A673 (cell line): ENCODE measurements around the gene TNFRSF11A. TPM values are rescaled to one million over a fixed set of nuclear protein-coding genes. Genes with fewer than 3 reads are reported as not detected.

Experiments
- BruUV-seq: library from RNA; stranded (reverse); fragments of 400-500 nt; replicated peaks from 2 replicates; lab custom pipeline; 2021; lab: Mats Ljungman, UMichigan
- CTCF ChIA-PET: fragments of 300-600 bp; sonication (Branson Sonifier 250); formaldehyde crosslinking; loops from one replicate; lab custom pipeline; 2022; ENCODE audit warnings: antibody characterized with exemption; lab: Charles Lee
- POLR2A ChIA-PET: fragments of 300-600 bp; sonication (Branson Sonifier 250); formaldehyde crosslinking; loops from one replicate; lab custom pipeline; 2022; ENCODE audit warnings: antibody characterized with exemption; ENCODE audit not compliant: low non-redundant PET; lab: Charles Lee
- DNase-seq: peaks from one replicate; pipeline ENCODE4 v3.0.0-alpha.2; 2015; ENCODE audit warnings: low spot score
- H3K27ac ChIP-seq: fragments of 200-600 bp; sonication (generic); 2 replicates; pipeline ENCODE4 v1.5.1; 2016; ENCODE audit warnings: mixed run types, low read depth, mild to moderate bottlenecking, mixed read lengths, antibody characterized with exemption, low read length; ENCODE audit not compliant: poor library complexity, severe bottlenecking
- H3K27me3 ChIP-seq: fragments of 200-600 bp; sonication (generic); replicated peaks from 2 replicates; pipeline ENCODE4 v1.6.1; 2017; ENCODE audit warnings: mixed run types, low read depth, mild to moderate bottlenecking, mixed read lengths, antibody characterized with exemption, low read length; ENCODE audit not compliant: insufficient read depth, poor library complexity
- H3K36me3 ChIP-seq: fragments of 200-600 bp; sonication (generic); 2 replicates; pipeline ENCODE4 v1.6.1; 2016; ENCODE audit warnings: mixed run types, mild to moderate bottlenecking, mixed read lengths, antibody characterized with exemption, low read length; ENCODE audit not compliant: insufficient read depth, poor library complexity, severe bottlenecking
- H3K4me1 ChIP-seq: fragments of 200-600 bp; sonication (generic); 2 replicates; pipeline ENCODE4 v1.6.1; 2017; ENCODE audit warnings: mixed run types, mild to moderate bottlenecking, mixed read lengths, antibody characterized with exemption, low read length; ENCODE audit not compliant: insufficient read depth, poor library complexity, severe bottlenecking
- H3K4me3 ChIP-seq: fragments of 200-600 bp; sonication (generic); 2 replicates; pipeline ENCODE4 v1.5.1; 2016; ENCODE audit warnings: low read depth, mixed run types, mild to moderate bottlenecking, mixed read lengths, low read length; ENCODE audit not compliant: poor library complexity, severe bottlenecking
- H3K9me3 ChIP-seq: fragments of 200-600 bp; sonication (generic); 2 replicates; pipeline ENCODE4 v1.6.1; 2016; ENCODE audit warnings: mixed run types, low read depth, mild to moderate bottlenecking, mixed read lengths, antibody characterized with exemption, low read length; ENCODE audit not compliant: poor library complexity, severe bottlenecking
- EZH2 ChIP-seq: fragments of 200-600 bp; sonication (generic); IDR thresholded peaks from 2 replicates; pipeline ENCODE4 v1.6.1; 2017; ENCODE audit warnings: borderline replicate concordance, low read depth, mild to moderate bottlenecking, mixed read lengths, antibody characterized with exemption, low read length; ENCODE audit not compliant: poor library complexity, severe bottlenecking
- intact Hi-C: fragments of 100-400 bp; cut with micrococcal nuclease; formaldehyde crosslinking; loops from one replicate; pipeline ENCODE4 v1.10.0; 2022; ENCODE audit not compliant: unreplicated experiment
- total RNA-seq: library from RNA; stranded (reverse); gene quantifications from 2 replicates; pipeline ENCODE4 v1.2.3, GENCODE V29; 2021
- TF ChIP-seq, protein P1 (sequence below): fragments of 300-800, 200-600 bp; sonication (generic); conservative IDR thresholded peaks from 2 replicates; pipeline ENCODE4 v1.5.1; 2017; ENCODE audit warnings: low read depth, mild to moderate bottlenecking, antibody characterized with exemption, low read length, moderate library complexity, mixed read lengths

The TNFRSF11A gene
- total RNA-seq, 1 experiment from 2014 or later, result 0.37 TPM

DNA sequence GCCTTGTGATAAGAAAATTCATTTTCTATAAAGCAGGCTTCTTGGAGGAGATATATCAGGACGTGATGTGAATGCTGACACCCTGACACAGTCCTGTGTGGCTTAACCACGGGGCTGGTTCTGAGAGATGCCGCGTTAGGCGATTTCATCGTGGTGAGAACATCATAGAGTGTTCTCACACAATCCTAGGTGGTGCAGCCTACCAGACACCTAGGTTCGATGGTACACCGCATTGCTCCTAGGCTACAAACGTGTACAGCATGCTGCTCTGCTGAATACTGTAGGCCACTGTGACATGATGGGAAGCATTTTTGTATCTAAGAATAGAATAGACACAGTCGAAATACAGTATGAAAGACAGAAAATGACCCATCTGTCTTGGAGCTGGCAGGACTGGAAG is 82.5 kb downstream of the TNFRSF11A start:
- TF ChIP-seq, protein P1, sequence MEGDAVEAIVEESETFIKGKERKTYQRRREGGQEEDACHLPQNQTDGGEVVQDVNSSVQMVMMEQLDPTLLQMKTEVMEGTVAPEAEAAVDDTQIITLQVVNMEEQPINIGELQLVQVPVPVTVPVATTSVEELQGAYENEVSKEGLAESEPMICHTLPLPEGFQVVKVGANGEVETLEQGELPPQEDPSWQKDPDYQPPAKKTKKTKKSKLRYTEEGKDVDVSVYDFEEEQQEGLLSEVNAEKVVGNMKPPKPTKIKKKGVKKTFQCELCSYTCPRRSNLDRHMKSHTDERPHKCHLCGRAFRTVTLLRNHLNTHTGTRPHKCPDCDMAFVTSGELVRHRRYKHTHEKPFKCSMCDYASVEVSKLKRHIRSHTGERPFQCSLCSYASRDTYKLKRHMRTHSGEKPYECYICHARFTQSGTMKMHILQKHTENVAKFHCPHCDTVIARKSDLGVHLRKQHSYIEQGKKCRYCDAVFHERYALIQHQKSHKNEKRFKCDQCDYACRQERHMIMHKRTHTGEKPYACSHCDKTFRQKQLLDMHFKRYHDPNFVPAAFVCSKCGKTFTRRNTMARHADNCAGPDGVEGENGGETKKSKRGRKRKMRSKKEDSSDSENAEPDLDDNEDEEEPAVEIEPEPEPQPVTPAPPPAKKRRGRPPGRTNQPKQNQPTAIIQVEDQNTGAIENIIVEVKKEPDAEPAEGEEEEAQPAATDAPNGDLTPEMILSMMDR, result no peak
- no peak for TF ChIP-seq EZH2
- BruUV-seq, result no TSS peak
- no peaks in the 10 kb centered on the region for H3K4me1 ChIP-seq
- no peak overlapping the region for H3K27ac ChIP-seq
- no peaks in the 10 kb centered on the region for H3K36me3 ChIP-seq
- ChIA-PET POLR2A (no interaction called here), CTCF (interaction anchor here (0.7 kb wide), 1 partner anchor 1027 kb away, joined by 3 read pairs; no protein-coding TSS in a partner anchor)
- no peak overlapping the region for H3K4me3 ChIP-seq
- intact Hi-C loops, result no loop called here
- no peaks in the 10 kb centered on the region for H3K9me3 ChIP-seq
- no peaks in the 10 kb centered on the region for H3K27me3 ChIP-seq
- DNase-seq, result no peak

DNA sequence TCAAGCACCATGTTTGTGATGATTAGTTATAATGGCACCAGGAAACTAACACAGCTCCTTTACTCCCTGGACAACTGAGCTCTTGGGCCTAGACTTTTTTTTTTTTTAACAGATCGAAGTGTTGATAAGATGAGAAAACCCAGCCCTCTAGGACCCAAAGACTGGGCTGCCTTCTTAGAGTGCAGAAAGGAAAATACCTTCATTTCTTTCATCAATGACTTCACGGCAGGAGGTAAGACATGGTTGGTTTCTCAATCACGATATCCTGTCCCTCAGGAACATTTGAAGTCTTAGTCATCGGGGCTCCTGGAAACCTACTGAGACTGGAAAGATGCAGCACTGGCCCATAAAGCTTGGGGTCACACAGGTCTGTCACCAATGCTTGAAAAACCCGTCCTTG is 84.7 kb downstream of the TNFRSF11A start:
- BruUV-seq, result no TSS peak
- H3K4me3 ChIP-seq, result no peak overlapping the region
- H3K9me3 ChIP-seq, result no peaks in the 10 kb centered on the region
- ChIA-PET CTCF (no interaction called here), POLR2A (no interaction called here)
- intact Hi-C loops, result no loop called here
- no peaks in the 10 kb centered on the region for H3K27me3 ChIP-seq
- no peak for TF ChIP-seq EZH2
- TF ChIP-seq, protein P1, result no peak
- H3K36me3 ChIP-seq, result no peaks in the 10 kb centered on the region
- no peak overlapping the region for H3K27ac ChIP-seq
- no peaks in the 10 kb centered on the region for H3K4me1 ChIP-seq
- DNase-seq, result no peak

DNA sequence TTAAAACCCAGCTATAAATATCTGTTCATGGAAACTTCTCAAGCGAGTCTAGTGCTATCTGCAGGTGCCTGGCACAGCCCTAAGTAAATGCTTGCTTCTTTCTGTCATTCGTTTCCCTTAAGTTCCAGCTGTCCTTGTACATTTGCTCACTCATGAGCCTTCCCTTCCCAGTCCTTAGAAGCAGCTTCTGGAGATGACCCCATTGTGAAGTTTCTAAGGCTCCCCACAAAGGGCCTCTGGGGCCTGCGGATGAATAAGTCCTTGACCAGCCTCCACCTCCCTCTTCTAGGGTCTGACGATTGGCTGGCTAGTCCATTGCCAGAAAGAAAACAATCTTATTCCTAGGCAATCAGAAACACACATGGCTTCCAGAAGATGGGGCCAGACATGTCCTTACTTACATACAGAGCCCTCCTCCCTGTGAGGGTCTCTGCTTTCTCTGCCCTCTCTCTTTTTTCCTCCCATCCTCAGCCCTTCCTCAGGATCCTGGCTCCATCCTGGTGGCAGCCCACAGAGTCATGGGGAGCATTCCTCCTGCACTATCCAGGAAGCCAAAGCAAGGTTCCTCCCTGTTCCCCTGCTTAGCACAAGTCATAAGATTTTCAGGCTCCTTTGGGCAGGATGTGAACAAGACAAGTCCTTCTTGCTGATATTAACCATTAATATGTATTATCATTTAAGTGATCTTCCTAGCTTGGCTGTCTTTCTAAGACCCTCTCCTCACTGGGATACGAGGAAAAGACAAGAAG is 87.3 kb downstream of the TNFRSF11A start:
- no peak overlapping the region for H3K4me3 ChIP-seq
- no peaks in the 10 kb centered on the region for H3K4me1 ChIP-seq
- ChIA-PET POLR2A (no interaction called here), CTCF (no interaction called here)
- no peaks in the 10 kb centered on the region for H3K9me3 ChIP-seq
- intact Hi-C loops, result no loop called here
- no peak overlapping the region for H3K27ac ChIP-seq
- TF ChIP-seq EZH2, result no peak
- TF ChIP-seq, protein P1, result no peak
- no peaks in the 10 kb centered on the region for H3K36me3 ChIP-seq
- DNase-seq, result no peak
- no peaks in the 10 kb centered on the region for H3K27me3 ChIP-seq
- BruUV-seq, result no TSS peak
